ENCODE data around the gene THRAP3. TPM values are rescaled to one million over a fixed set of nuclear protein-coding genes. Genes with fewer than 3 reads are reported as not detected.
A peak's percentile ranks its signal among the peaks of the same experiment; 100 is the strongest.

Gene THRAP3
- total and polyA plus RNA-seq, 2 experiments from 2014 or later: 48.6 to 92.9 TPM

DNA sequence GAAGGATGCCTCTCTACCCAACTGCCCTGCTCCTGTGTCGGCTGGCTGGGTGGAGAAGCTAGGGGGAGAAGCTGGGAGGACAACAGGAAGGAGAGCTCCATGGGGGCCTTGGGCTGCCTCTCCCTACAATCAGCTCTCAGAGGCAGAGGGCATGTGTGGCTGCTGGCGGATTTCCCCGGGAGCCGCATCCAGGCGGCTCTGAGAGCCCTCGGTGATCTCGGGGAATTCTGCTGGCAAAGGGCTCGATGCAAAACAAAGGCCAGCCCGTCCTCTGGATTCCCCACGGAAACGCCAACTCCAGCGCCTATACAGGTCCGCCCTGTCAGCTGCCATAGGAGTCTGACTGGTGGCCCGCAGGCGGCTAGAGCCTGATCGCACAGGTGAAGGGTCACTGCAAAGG is 125.6 kb downstream of the THRAP3 start:
- no peaks in the 10 kb centered on the region for H3K4me1 ChIP-seq (ENCODE audit: low read depth)
- DNase-seq (ENCODE audit: low read depth in 1 of 2, low spot score in 1 of 2): peak in 1 of 2 donors; percentile 31
- no peak overlapping the region for H3K27ac ChIP-seq
- TF ChIP-seq, protein P1, sequence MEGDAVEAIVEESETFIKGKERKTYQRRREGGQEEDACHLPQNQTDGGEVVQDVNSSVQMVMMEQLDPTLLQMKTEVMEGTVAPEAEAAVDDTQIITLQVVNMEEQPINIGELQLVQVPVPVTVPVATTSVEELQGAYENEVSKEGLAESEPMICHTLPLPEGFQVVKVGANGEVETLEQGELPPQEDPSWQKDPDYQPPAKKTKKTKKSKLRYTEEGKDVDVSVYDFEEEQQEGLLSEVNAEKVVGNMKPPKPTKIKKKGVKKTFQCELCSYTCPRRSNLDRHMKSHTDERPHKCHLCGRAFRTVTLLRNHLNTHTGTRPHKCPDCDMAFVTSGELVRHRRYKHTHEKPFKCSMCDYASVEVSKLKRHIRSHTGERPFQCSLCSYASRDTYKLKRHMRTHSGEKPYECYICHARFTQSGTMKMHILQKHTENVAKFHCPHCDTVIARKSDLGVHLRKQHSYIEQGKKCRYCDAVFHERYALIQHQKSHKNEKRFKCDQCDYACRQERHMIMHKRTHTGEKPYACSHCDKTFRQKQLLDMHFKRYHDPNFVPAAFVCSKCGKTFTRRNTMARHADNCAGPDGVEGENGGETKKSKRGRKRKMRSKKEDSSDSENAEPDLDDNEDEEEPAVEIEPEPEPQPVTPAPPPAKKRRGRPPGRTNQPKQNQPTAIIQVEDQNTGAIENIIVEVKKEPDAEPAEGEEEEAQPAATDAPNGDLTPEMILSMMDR (IDR thresholded peaks at IDR 0.05; ENCODE audit: low read depth, low read length): no peak
- no peaks in the 10 kb centered on the region for H3K9me3 ChIP-seq (ENCODE audit: low read depth)
- H3K4me3 ChIP-seq: no peak overlapping the region
- H3K27me3 ChIP-seq: no peaks in the 10 kb centered on the region
- H3K36me3 ChIP-seq: peaks cover 17% of the 10 kb centered on the region

- TF ChIP-seq, protein P1 (IDR thresholded peaks at IDR 0.05; ENCODE audit: low read depth, low read length): no peak
- Histone ChIP-seq H3K36me3 (peaks cover 17% of the 10 kb centered on the region), H3K27me3 (no peaks in the 10 kb centered on the region), H3K9me3 (ENCODE audit: low read depth) (no peaks in the 10 kb centered on the region), H3K4me3 (no peak overlapping the region), H3K27ac (no peak overlapping the region), H3K4me1 (ENCODE audit: low read depth) (no peaks in the 10 kb centered on the region)
- peak in 1 of 2 donors; percentile 78 for DNase-seq (ENCODE audit: low read depth in 1 of 2, low spot score in 1 of 2)
Observed at GRCh38 chr1:36350659-36351226, 126.5 kb downstream of the THRAP3 start.

GRCh38 chr1:36351227-36351977 is 127.2 kb downstream of the THRAP3 start:
- peak in 1 of 2 donors; percentile 73 for DNase-seq (ENCODE audit: low read depth in 1 of 2, low spot score in 1 of 2)
- Histone ChIP-seq H3K9me3 (ENCODE audit: low read depth) (no peaks in the 10 kb centered on the region), H3K36me3 (peaks cover 17% of the 10 kb centered on the region), H3K4me3 (no peak overlapping the region), H3K4me1 (ENCODE audit: low read depth) (no peaks in the 10 kb centered on the region), H3K27ac (no peak overlapping the region), H3K27me3 (no peaks in the 10 kb centered on the region)
- TF ChIP-seq, protein P1 (IDR thresholded peaks at IDR 0.05; ENCODE audit: low read depth, low read length): peak; percentile 18

DNA sequence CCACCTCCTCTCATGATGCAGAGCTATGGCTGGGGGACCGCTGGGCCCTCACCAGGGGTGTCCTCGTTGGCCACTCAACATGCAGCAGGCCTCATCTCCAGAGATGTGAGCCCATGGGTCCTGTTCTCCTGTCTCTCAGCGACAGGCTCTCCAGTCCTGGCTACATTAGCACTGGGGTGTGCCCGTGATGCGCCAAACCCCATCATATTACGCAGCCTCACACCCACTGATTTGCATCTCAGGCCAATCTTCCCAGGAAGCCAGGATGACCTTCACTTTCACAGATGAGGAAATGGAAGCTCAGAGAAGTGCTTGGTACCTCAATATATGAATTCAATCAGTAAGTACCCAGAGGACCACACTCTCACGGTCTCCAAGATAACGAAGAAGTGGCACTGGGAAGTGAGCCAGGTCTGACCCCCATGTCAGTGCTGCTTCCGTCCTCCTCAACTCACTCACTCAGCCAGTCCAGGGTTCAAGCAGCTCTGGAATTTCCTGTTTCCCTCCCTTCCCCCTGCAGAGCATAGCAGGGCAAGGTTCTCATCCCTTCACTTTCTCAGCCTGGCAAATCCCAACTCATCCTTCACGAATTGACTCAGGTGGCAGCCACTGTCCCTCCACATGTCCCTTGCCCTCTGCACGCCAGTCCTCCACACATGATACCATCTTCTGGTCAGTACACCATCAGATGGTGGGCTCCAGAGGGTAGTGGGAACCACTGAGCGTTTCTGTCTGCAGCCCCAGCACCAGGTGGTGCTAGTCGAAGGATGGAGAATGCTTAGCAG is 128.1 kb downstream of the THRAP3 start:
- H3K9me3 ChIP-seq (ENCODE audit: low read depth): no peaks in the 10 kb centered on the region
- TF ChIP-seq, protein P1 (IDR thresholded peaks at IDR 0.05; ENCODE audit: low read depth, low read length): peak; percentile 21
- DNase-seq (ENCODE audit: low read depth in 1 of 2, low spot score in 1 of 2): peak; percentile 31 to 62
- H3K27me3 ChIP-seq: no peaks in the 10 kb centered on the region
- H3K27ac ChIP-seq: peak overlapping the region; percentile 57
- H3K4me3 ChIP-seq: no peak overlapping the region
- peaks cover 17% of the 10 kb centered on the region for H3K36me3 ChIP-seq
- no peaks in the 10 kb centered on the region for H3K4me1 ChIP-seq (ENCODE audit: low read depth)

- peak in 1 of 2 donors; percentile 53 for DNase-seq (ENCODE audit: low read depth in 1 of 2, low spot score in 1 of 2)
- Histone ChIP-seq H3K9me3 (ENCODE audit: low read depth) (no peaks in the 10 kb centered on the region), H3K27ac (peak overlapping the region; percentile 57), H3K27me3 (no peaks in the 10 kb centered on the region), H3K4me3 (no peak overlapping the region), H3K4me1 (ENCODE audit: low read depth) (no peaks in the 10 kb centered on the region), H3K36me3 (peaks cover 19% of the 10 kb centered on the region)
- TF ChIP-seq, protein P1 (IDR thresholded peaks at IDR 0.05; ENCODE audit: low read depth, low read length): no peak
Observed at GRCh38 chr1:36352910-36353878, 129.0 kb downstream of the THRAP3 start.
